Endothelial cell of umbilical vein (primary cell): Measurements from ENCODE around the gene MFSD6L. TPM values are rescaled to one million over a fixed set of nuclear protein-coding genes. Genes with fewer than 3 reads are reported as not detected.

Source experiments
- BruUV-seq: library from RNA; stranded (reverse); fragments of 400-500 nt; replicated peaks from 2 replicates; lab custom pipeline; 2021; lab: Mats Ljungman, UMichigan
- CTCF ChIA-PET: fragments of 300-600, 350-600 bp; sonication (Branson Sonifier 250); formaldehyde crosslinking; loops from one replicate; lab custom pipeline; 2021; ENCODE audit warnings: antibody characterized with exemption, inconsistent platforms; lab: Charles Lee
- POLR2A ChIA-PET: fragments of 300-600, 350-600 bp; sonication (Branson Sonifier 250); formaldehyde crosslinking; loops from one replicate; lab custom pipeline; 2021; ENCODE audit warnings: antibody characterized with exemption, inconsistent platforms; lab: Charles Lee
- DNase-seq: peaks from one replicate; pipeline ENCODE4 v3.0.0-alpha.2; 2011; ENCODE audit warnings: low read depth, low spot score
- FAIRE-seq: peaks from 2 replicates; lab custom pipeline; 2011; peaks lifted over from hg19 to GRCh38; lab: Jason Lieb, UNC
- H2AFZ ChIP-seq: 2 replicates; pipeline ENCODE4 v1.6.0; 2012; ENCODE audit warnings: low read depth, low read length, control low read depth, inconsistent platforms
- H3K27ac ChIP-seq: 2 replicates; pipeline ENCODE4 v1.5.1; 2011; ENCODE audit warnings: low read depth, mild to moderate bottlenecking, control low read depth, low read length, moderate library complexity; ENCODE audit not compliant: insufficient read depth
- H3K27me3 ChIP-seq, 2 experiments: 2 replicates each; pipeline versions ENCODE4 v1.6.0 to v1.6.1; 2011; ENCODE audit warnings: low read length in 2 of 2, mixed read lengths in 1 of 2; ENCODE audit not compliant: control insufficient read depth in 2 of 2, insufficient read depth in 2 of 2
- H3K36me3 ChIP-seq, 2 experiments: 2 replicates in 1 of 2; 3 replicates in 1 of 2; pipeline ENCODE4 v1.5.1; 2011; ENCODE audit warnings: low read length in 2 of 2, mild to moderate bottlenecking in 1 of 2, moderate library complexity in 1 of 2; ENCODE audit not compliant: control insufficient read depth in 2 of 2, insufficient read depth in 2 of 2; ENCODE audit errors: extremely low read depth in 1 of 2
- H3K4me1 ChIP-seq: 3 replicates; pipeline ENCODE4 v1.5.1; 2011; ENCODE audit warnings: mild to moderate bottlenecking, low read length; ENCODE audit not compliant: control insufficient read depth, insufficient read depth; ENCODE audit errors: extremely low read depth
- H3K4me2 ChIP-seq: 2 replicates; pipeline ENCODE4 v1.6.1; 2011; ENCODE audit warnings: low read length, control low read depth, mixed read lengths; ENCODE audit not compliant: insufficient read depth
- H3K4me3 ChIP-seq, 3 experiments: fragments of 200-600 bp in 1 of 3; sonication (generic), shearing (Covaris generic) in 1 of 3; replicated peaks in 1 of 3; 2 replicates each; pipeline ENCODE4 v1.5.1; 2011 to 2016; ENCODE audit warnings: control low read depth in 3 of 3, low read length in 3 of 3, mild to moderate bottlenecking in 2 of 3, inconsistent platforms in 1 of 3, low read depth in 1 of 3, moderate library complexity in 1 of 3; ENCODE audit not compliant: insufficient read depth in 1 of 3
- H3K79me2 ChIP-seq: 2 replicates; pipeline ENCODE4 v1.6.0; 2012; ENCODE audit warnings: low read length, inconsistent platforms; ENCODE audit not compliant: control insufficient read depth, insufficient read depth
- H3K9ac ChIP-seq: replicated peaks from 2 replicates; pipeline ENCODE3; 2011; ENCODE audit warnings: low read length, control low read depth; ENCODE audit not compliant: insufficient read depth; ENCODE audit errors: extremely low read depth
- H3K9me1 ChIP-seq: replicated peaks from 3 replicates; pipeline ENCODE4 v1.6.0; 2011; ENCODE audit warnings: mild to moderate bottlenecking, low read length; ENCODE audit not compliant: control insufficient read depth, insufficient read depth; ENCODE audit errors: extremely low read depth
- H3K9me3 ChIP-seq: replicated peaks from 2 replicates; pipeline ENCODE4 v1.5.1; 2012; ENCODE audit warnings: low read length, inconsistent platforms; ENCODE audit not compliant: control insufficient read depth, insufficient read depth
- H4K20me1 ChIP-seq: replicated peaks from 2 replicates; pipeline ENCODE3; 2011; ENCODE audit warnings: mild to moderate bottlenecking, low read length; ENCODE audit not compliant: control insufficient read depth, insufficient read depth; ENCODE audit errors: extremely low read depth
- CTCF ChIP-seq, 2 donors: IDR thresholded peaks; 1 replicate in 1 of 2; 2 replicates in 1 of 2; pipeline ENCODE4 v1.5.1; 2011; ENCODE audit warnings: low read length in 2 of 2, mild to moderate bottlenecking in 2 of 2, moderate library complexity in 2 of 2, control low read depth in 1 of 2, inconsistent platforms in 1 of 2, low read depth in 1 of 2; ENCODE audit not compliant: insufficient read depth in 1 of 2; ENCODE audit errors: extremely low read depth in 1 of 2
- EZH2 ChIP-seq: IDR thresholded peaks from 2 replicates; pipeline ENCODE4 v1.6.1; 2012; ENCODE audit warnings: borderline replicate concordance, low read depth, mild to moderate bottlenecking, moderate library complexity, low read length, inconsistent platforms; ENCODE audit not compliant: severe bottlenecking
- FOS ChIP-seq: IDR thresholded peaks from 2 replicates; pipeline ENCODE4 v1.6.1; 2011; ENCODE audit warnings: mild to moderate bottlenecking, low read length, moderate library complexity, borderline replicate concordance; ENCODE audit not compliant: insufficient read depth
- GATA2 ChIP-seq: IDR thresholded peaks from 2 replicates; pipeline ENCODE4 v1.7.0; 2011; ENCODE audit warnings: low read depth, mild to moderate bottlenecking, moderate library complexity, mixed read lengths, low read length; ENCODE audit not compliant: insufficient read length, insufficient read depth
- JUN ChIP-seq: IDR thresholded peaks from 2 replicates; pipeline ENCODE4 v1.6.1; 2011; ENCODE audit warnings: borderline replicate concordance, low read depth; ENCODE audit not compliant: insufficient read length, insufficient read depth
- MAX ChIP-seq: IDR thresholded peaks from 2 replicates; pipeline ENCODE4 v1.6.1; 2011; ENCODE audit not compliant: insufficient read depth, insufficient read length
- MYC ChIP-seq: IDR thresholded peaks from one replicate; pipeline ENCODE4 v1.6.1; 2011; ENCODE audit warnings: mild to moderate bottlenecking, low read depth, low read length
- POLR2A ChIP-seq: IDR thresholded peaks from 2 replicates; pipeline ENCODE4 v1.6.1; 2012; ENCODE audit warnings: low read depth, mild to moderate bottlenecking, control low read depth, low read length
- POLR2AphosphoS5 ChIP-seq: IDR thresholded peaks from 2 replicates; pipeline ENCODE4 v1.6.1; 2012; ENCODE audit warnings: low read depth, mild to moderate bottlenecking, control low read depth, low read length, moderate library complexity; ENCODE audit not compliant: insufficient read depth
- dilution Hi-C: fragments of 300-500 bp; cut with MboI; formaldehyde crosslinking; loops from one replicate; pipeline ENCODE4 v1.15.0; 2019; ENCODE audit warnings: low sequenced_read_pairs; ENCODE audit not compliant: extremely low pct_ligation_motif_present
- intact Hi-C: fragments of 100-400 bp; cut with micrococcal nuclease; formaldehyde crosslinking; loops from one replicate; pipeline ENCODE4 v1.10.0; 2022
- polyA plus RNA-seq, 4 experiments: library from polyadenylated mRNA; depleted of rRNA in 3 of 4; stranded (reverse) in 3 of 4; unstranded in 1 of 4; fragments of >200 nt; gene quantifications; 2 replicates each; pipeline versions ENCODE4 v1.2.1 to v1.2.3, GENCODE V29; 2011 to 2012; ENCODE audit warnings: missing spikeins in 1 of 4
- total RNA-seq: library from RNA; stranded (reverse); gene quantifications from 2 replicates; pipeline ENCODE4 v1.2.3, GENCODE V29; 2021

MFSD6L gene
- total and polyA plus RNA-seq, 2 donors (not counting 3 experiments of a cell fraction or from before 2014, with no cell fraction given) = not detected

GRCh38 chr17:8825802-8826201 lies 26.6 kb upstream of the MFSD6L start:
- Histone ChIP-seq H3K9ac (no peak overlapping the region), H3K4me1 (no peaks in the 10 kb centered on the region), H3K27ac (no peak overlapping the region), H3K27me3 (no peaks in the 10 kb centered on the region), H3K4me3 (no peak overlapping the region), H3K79me2 (no peaks in the 10 kb centered on the region), H4K20me1 (no peaks in the 10 kb centered on the region), H3K9me3 (no peaks in the 10 kb centered on the region), H2AFZ (no peak overlapping the region), H3K9me1 (no peaks in the 10 kb centered on the region), H3K4me2 (no peak overlapping the region), H3K36me3 (no peaks in the 10 kb centered on the region)
- ChIA-PET POLR2A (no interaction called here), CTCF (no interaction called here)
- BruUV-seq = no TSS peak
- TF ChIP-seq MAX = no peak
- dilution Hi-C loops (no loop called here), intact Hi-C loops (no loop called here)
- no peak for FAIRE-seq
- DNase-seq = no peak

GRCh38 chr17:8823279-8823678 lies 24.1 kb upstream of the MFSD6L start:
- TF ChIP-seq POLR2AphosphoS5 (no peak), GATA2 (no peak), FOS (no peak), MAX (no peak), JUN (no peak), CTCF (IDR thresholded peaks at IDR 0.05; ENCODE audit: extremely low read depth in 1 of 2, insufficient read depth in 1 of 2, low read depth in 1 of 2, low read length in 2 of 2) (no peak), MYC (no peak), POLR2A (no peak), EZH2 (no peak)
- Histone ChIP-seq H3K27me3 (no peaks in the 10 kb centered on the region), H3K4me3 (no peak overlapping the region), H3K79me2 (no peaks in the 10 kb centered on the region), H3K4me2 (no peak overlapping the region), H3K9ac (no peak overlapping the region), H2AFZ (no peak overlapping the region), H3K27ac (no peak overlapping the region), H4K20me1 (no peaks in the 10 kb centered on the region), H3K9me1 (no peaks in the 10 kb centered on the region), H3K9me3 (no peaks in the 10 kb centered on the region), H3K36me3 (no peaks in the 10 kb centered on the region), H3K4me1 (no peaks in the 10 kb centered on the region)
- dilution Hi-C loops (no loop called here), intact Hi-C loops (no loop called here)
- BruUV-seq = no TSS peak
- ChIA-PET CTCF (no interaction called here), POLR2A (no interaction called here)
- FAIRE-seq (no peak), DNase-seq (no peak)
